ENCODE results near the gene SLC35A4. TPM values are rescaled to one million over a fixed set of nuclear protein-coding genes. Genes with fewer than 3 reads are reported as not detected.

Gene SLC35A4
- total and polyA plus RNA-seq, 2 of the 8 experiments (the other 6 are each of a cell fraction or from before 2014, with no cell fraction given): 78.6 to 133 TPM

GRCh38 chr5:140605879-140606278, 41.3 kb downstream of the SLC35A4 start (continued):
- TF ChIP-seq RXRA (IDR thresholded peaks at IDR 0.05; ENCODE audit: insufficient read depth, low read depth, low read length): no peak
- TF ChIP-seq RNF2 (IDR thresholded peaks at IDR 0.05; ENCODE audit: borderline replicate concordance, low read depth, low read length, missing control alignments, poor library complexity, severe bottlenecking): no peak
- TF ChIP-seq SIN3A (conservative IDR thresholded peaks at IDR 0.05 in 1 of 2, IDR thresholded peaks at IDR 0.05 in 1 of 2; ENCODE audit: low read depth in 1 of 2, low read length in 2 of 2): no peak
